Smooth muscle cell (in vitro differentiated cells): ENCODE measurements around the gene PROX1. TPM values are rescaled to one million over a fixed set of nuclear protein-coding genes. Genes with fewer than 3 reads are reported as not detected.

Source experiments
- DNase-seq: peaks from one replicate; lab custom pipeline; 2025; ENCODE audit not compliant: unreplicated experiment; lab: John Stamatoyannopoulos, UW
- H2AFZ ChIP-seq: fragments of 200-600 bp; sonication (generic); 2 replicates; pipeline ENCODE4 v1.6.0; 2016; ENCODE audit warnings: antibody characterized with exemption, low read depth, mild to moderate bottlenecking
- H3F3A ChIP-seq: fragments of 200-600 bp; sonication (generic); 2 replicates; pipeline ENCODE4 v1.6.0; 2017; ENCODE audit warnings: antibody characterized with exemption, low read depth
- H3K27ac ChIP-seq: fragments of 200-600 bp; sonication (generic); 2 replicates; pipeline ENCODE4 v1.5.1; 2016; ENCODE audit warnings: low read depth, mild to moderate bottlenecking
- H3K27me3 ChIP-seq: fragments of 200-600 bp; sonication (generic); 2 replicates; pipeline ENCODE4 v1.6.1; 2016; ENCODE audit warnings: low read depth, mild to moderate bottlenecking
- H3K36me3 ChIP-seq: fragments of 200-600 bp; sonication (generic); 2 replicates; pipeline ENCODE4 v1.5.1; 2016; ENCODE audit warnings: low read depth
- H3K4me1 ChIP-seq: fragments of 200-600 bp; sonication (generic); 2 replicates; pipeline ENCODE4 v1.5.1; 2016; ENCODE audit warnings: low read depth
- H3K4me2 ChIP-seq: fragments of 200-600 bp; sonication (generic); 2 replicates; pipeline ENCODE4 v1.6.0; 2016; ENCODE audit warnings: mild to moderate bottlenecking
- H3K4me3 ChIP-seq: fragments of 200-600 bp; sonication (generic); 2 replicates; pipeline ENCODE4 v1.5.1; 2016; ENCODE audit warnings: mild to moderate bottlenecking
- H3K79me2 ChIP-seq: fragments of 200-600 bp; sonication (generic); 2 replicates; pipeline ENCODE4 v1.6.0; 2016; ENCODE audit warnings: low read depth, mild to moderate bottlenecking
- H3K9ac ChIP-seq: fragments of 200-600 bp; sonication (generic); 2 replicates; pipeline ENCODE4 v1.6.0; 2016; ENCODE audit warnings: low read depth
- H3K9me3 ChIP-seq: fragments of 200-600 bp; sonication (generic); replicated peaks from 2 replicates; pipeline ENCODE4 v1.5.1; 2016; ENCODE audit warnings: low read depth
- H4K20me1 ChIP-seq: fragments of 200-600 bp; sonication (generic); 2 replicates; pipeline ENCODE4 v1.6.0; 2016; ENCODE audit warnings: low read depth
- CTCF ChIP-seq: fragments of 200-600 bp; sonication (generic); IDR thresholded peaks from 2 replicates; pipeline ENCODE4 v1.5.1; 2017; ENCODE audit warnings: borderline replicate concordance, mild to moderate bottlenecking, antibody characterized with exemption; ENCODE audit not compliant: insufficient read depth, poor library complexity, severe bottlenecking
- WGBS: methylation state at CpG from one replicate; pipeline ENCODE4 v1.1.7; 2016; ENCODE audit warnings: low lambda C conversion rate; 5-methylcytosine and 5-hydroxymethylcytosine counted together
- polyA plus RNA-seq: library from polyadenylated mRNA; unstranded; fragments of >200 nt; fragmentation: Nextera tagmentation; extraction: Ambion mirVana; gene quantifications from 2 replicates; pipeline ENCODE4 v1.2.1, GENCODE V29; 2016
- total RNA-seq: library from RNA; depleted of rRNA; stranded (reverse); fragments of >200 nt; gene quantifications from 2 replicates; pipeline ENCODE4 v1.2.3, GENCODE V29; 2014

PROX1 gene
- total and polyA plus RNA-seq, 2 experiments from 2014 or later, result 0.24 to 2.9 TPM

DNA sequence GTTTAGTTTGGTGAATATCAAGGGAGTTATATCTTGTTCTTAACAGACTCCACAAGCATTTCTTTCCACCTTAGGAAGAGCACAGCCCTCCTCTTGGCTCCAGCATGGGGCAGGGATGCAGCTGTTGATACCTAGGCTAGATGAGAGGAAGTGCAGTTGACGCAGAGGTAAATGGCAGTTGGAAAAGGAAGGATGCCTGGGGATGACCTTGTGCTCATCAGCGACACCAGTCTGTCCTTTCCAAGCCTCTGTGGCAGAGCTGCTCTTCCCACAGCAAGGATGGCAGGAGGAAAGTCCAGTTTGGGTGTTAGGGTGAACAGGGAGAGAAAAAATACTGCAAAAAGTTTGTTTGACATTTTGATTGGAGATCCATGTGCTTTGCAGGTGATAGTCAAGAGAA is 6.2 kb downstream of the PROX1 start:
- H4K20me1 ChIP-seq, result no peaks in the 10 kb centered on the region
- no peaks in the 10 kb centered on the region for H3K79me2 ChIP-seq
- H3K4me1 ChIP-seq, result no peaks in the 10 kb centered on the region
- DNase-seq, result no peak
- H3K9me3 ChIP-seq, result no peaks in the 10 kb centered on the region
- no peaks in the 10 kb centered on the region for H3K36me3 ChIP-seq
- no peak overlapping the region for H2AFZ ChIP-seq
- H3K27me3 ChIP-seq, result peaks cover 43% of the 10 kb centered on the region
- no peaks in the 10 kb centered on the region for H3F3A ChIP-seq
- H3K4me3 ChIP-seq, result no peak overlapping the region
- WGBS, result 63% methylated on average over 2 of the region's 2 CpGs
- no peak overlapping the region for H3K9ac ChIP-seq
- TF ChIP-seq CTCF, result no peak
- H3K27ac ChIP-seq, result no peak overlapping the region
- H3K4me2 ChIP-seq, result no peak overlapping the region

DNA sequence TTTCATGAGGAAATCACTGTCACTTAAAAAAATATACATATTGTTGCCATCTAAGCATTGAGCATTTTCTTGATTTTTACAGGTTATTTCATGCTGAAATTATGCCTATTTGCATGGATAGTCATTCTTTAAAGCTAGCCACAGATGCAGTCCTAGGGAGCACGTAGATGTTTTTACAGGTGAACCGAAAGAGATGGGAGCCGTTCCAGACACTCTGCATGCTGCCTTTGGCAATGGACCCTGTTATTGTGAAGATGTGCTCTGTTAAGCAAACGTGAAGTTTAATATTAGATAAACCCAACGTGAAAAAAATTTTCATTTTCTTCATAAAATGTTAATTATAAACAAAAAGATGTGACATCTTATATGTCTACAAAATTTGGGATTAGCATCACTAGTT is 7.1 kb downstream of the PROX1 start:
- Histone ChIP-seq H3F3A (no peaks in the 10 kb centered on the region), H3K36me3 (no peaks in the 10 kb centered on the region), H4K20me1 (no peaks in the 10 kb centered on the region), H3K9ac (no peak overlapping the region), H2AFZ (no peak overlapping the region), H3K9me3 (no peaks in the 10 kb centered on the region), H3K27me3 (peaks cover 39% of the 10 kb centered on the region), H3K4me2 (no peak overlapping the region), H3K4me1 (no peaks in the 10 kb centered on the region), H3K27ac (no peak overlapping the region), H3K4me3 (no peak overlapping the region), H3K79me2 (no peaks in the 10 kb centered on the region)
- WGBS, result 86% methylated on average over 5 of the region's 5 CpGs
- no peak for TF ChIP-seq CTCF
- no peak for DNase-seq

DNA sequence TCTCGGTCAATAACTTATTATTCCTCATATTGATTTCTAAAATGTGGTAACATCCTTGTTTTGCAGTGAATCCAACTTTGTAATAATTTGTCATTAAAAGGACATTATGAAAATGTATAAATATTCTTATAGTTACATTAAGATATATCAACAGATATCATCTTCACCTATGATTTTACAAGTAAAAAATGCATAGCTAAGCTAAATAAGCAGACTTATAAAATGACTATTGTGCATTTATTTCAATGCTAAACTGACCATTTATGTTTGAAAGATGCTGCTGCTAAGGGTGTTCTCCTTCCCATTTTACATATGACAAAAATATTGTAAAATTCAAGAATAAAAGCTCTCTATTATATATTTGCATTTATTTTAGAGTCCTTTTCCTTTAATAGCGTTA is 7.8 kb downstream of the PROX1 start:
- DNase-seq, result no peak
- Histone ChIP-seq H3K4me1 (no peaks in the 10 kb centered on the region), H3F3A (no peaks in the 10 kb centered on the region), H4K20me1 (no peaks in the 10 kb centered on the region), H3K27ac (no peak overlapping the region), H3K9ac (no peak overlapping the region), H3K27me3 (peaks cover 36% of the 10 kb centered on the region), H3K79me2 (no peaks in the 10 kb centered on the region), H2AFZ (no peak overlapping the region), H3K36me3 (no peaks in the 10 kb centered on the region), H3K4me3 (no peak overlapping the region), H3K4me2 (no peak overlapping the region), H3K9me3 (no peaks in the 10 kb centered on the region)
- TF ChIP-seq CTCF, result no peak
- WGBS, result 88% methylated on average over 2 of the region's 2 CpGs

DNA sequence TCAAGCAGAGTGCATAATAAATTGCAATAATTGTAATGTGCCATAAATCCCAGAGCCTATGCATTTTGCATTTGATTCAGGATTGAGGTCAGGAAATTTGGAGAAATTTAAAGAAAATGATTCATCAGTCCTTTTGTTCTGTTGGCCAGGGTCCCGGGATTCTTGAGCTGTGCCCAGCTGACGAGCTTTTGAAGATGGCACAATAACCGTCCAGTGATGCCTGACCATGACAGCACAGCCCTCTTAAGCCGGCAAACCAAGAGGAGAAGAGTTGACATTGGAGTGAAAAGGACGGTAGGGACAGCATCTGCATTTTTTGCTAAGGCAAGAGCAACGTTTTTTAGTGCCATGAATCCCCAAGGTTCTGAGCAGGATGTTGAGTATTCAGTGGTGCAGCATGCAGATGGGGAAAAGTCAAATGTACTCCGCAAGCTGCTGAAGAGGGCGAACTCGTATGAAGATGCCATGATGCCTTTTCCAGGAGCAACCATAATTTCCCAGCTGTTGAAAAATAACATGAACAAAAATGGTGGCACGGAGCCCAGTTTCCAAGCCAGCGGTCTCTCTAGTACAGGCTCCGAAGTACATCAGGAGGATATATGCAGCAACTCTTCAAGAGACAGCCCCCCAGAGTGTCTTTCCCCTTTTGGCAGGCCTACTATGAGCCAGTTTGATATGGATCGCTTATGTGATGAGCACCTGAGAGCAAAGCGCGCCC is 8.7 kb downstream of the PROX1 start:
- H3K9ac ChIP-seq, result no peak overlapping the region
- H3K9me3 ChIP-seq, result no peaks in the 10 kb centered on the region
- H2AFZ ChIP-seq, result no peak overlapping the region
- H3K79me2 ChIP-seq, result no peaks in the 10 kb centered on the region
- no peak for DNase-seq
- no peaks in the 10 kb centered on the region for H3K36me3 ChIP-seq
- no peak overlapping the region for H3K27ac ChIP-seq
- 96% methylated on average over 15 of the region's 15 CpGs for WGBS
- no peaks in the 10 kb centered on the region for H3K4me1 ChIP-seq
- H4K20me1 ChIP-seq, result no peaks in the 10 kb centered on the region
- H3F3A ChIP-seq, result no peaks in the 10 kb centered on the region
- H3K4me2 ChIP-seq, result no peak overlapping the region
- no peak for TF ChIP-seq CTCF
- no peak overlapping the region for H3K4me3 ChIP-seq
- H3K27me3 ChIP-seq, result peaks cover 28% of the 10 kb centered on the region
